Left cardiac atrium (tissue), 4 donors: ENCODE data around the gene TGM2. TPM values are rescaled to one million over a fixed set of nuclear protein-coding genes. Genes with fewer than 3 reads are reported as not detected.
A peak's percentile ranks its signal among the peaks of the same experiment; 100 is the strongest.

Experiments
- ATAC-seq, 2 donors: fragments of 200-7000 bp; cut with Tn5 transposase; one replicate each; pipeline ENCODE4 v1.9.1; 2020; ENCODE audit warnings: mild to moderate bottlenecking in 2 of 2, moderate library complexity in 2 of 2
- DNase-seq: peaks from one replicate; pipeline ENCODE4 v3.0.0-alpha.2; 2020
- intact Hi-C, 2 donors: fragments of 100-400 bp; cut with DNase I; formaldehyde crosslinking; loops; one replicate each; pipeline versions ENCODE4 v1.14.1 to v1.15.1; 2022 to 2023
- long read RNA-seq: library from polyadenylated mRNA; unstranded; transcript quantifications from one replicate; pipeline ENCODE4 v2.0.0, GENCODE V29; 2021
- total RNA-seq, 2 donors: library from RNA; stranded (reverse); fragmentation: NEBNext Ultra II Directional; extraction: Animal tissue kit (Norgen Biotek cat#: 25700); gene quantifications; one replicate each; pipeline ENCODE4 v1.2.1, GENCODE V29; 2021
- donor health status: DM: no; HTN: yes; CAD: no.
- donor health status: DM: no; HTN: yes; CAD: no; lungs with severe emphysema.
- donor health status: DM: yes; HTN: yes; CAD: no.
- donor health status: Dilated cardiomyopathy.

TGM2 gene
- total RNA-seq: 100 to 1,000 TPM; 383 to 695 TPM
- long read RNA-seq, full-length matches to known transcripts: 70 of 557 reads
- long read RNA-seq, partial matches to known transcripts: 463 of 557 reads
- long read RNA-seq, other reads (novel, unspliced or antisense): 24 of 557 reads

DNA sequence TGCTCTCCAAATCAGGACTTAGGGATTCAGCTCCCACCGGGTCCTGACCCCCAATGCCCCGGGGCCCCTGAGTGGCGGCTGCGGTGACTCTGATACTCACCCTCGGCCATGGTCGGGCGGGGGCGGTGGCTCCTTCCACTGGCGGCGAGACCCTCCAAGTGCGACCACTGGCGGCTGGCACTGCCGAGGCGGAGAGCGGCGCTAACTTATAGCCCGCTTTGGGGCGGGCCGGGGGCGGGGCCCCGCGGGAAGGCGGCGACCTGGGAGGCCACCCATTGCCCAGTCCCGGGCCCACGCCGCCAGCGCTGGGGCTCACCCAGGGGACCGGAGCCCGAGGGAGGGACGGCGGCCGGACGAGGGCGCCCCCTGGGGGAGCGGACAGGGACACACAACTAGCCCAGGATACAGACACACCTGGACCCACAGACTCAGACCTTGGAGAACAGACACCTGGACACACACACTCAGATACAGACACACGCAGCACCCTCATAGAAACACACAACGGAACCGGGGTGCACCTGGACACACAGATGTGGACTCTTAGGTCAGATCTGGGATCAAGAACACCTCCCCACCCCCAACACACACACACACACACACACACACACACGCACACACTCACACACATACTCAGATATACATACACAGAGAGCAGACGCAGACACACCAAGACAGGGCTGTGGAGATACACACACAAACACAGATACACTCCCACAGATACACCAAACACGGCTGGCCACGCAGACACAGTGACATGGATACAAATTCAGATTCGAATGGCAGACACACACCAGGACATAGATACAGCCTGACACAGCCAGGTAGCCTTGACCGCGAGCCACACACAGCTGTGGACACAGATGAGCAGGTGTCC, at the start of gene TGM2:
Gene TGM2, minus strand, starts transcription at position 182 of the 877 bp plus-strand sequence. Its CDS starts 72 bp downstream, at position 110.
- DNase-seq: peak; percentile 91
- intact Hi-C loops: loop anchor here (5.0 kb wide), 2 partner anchors 93 to 108 kb away; no protein-coding TSS in a partner anchor
- ATAC-seq: peak; percentile 87 to 90

DNA sequence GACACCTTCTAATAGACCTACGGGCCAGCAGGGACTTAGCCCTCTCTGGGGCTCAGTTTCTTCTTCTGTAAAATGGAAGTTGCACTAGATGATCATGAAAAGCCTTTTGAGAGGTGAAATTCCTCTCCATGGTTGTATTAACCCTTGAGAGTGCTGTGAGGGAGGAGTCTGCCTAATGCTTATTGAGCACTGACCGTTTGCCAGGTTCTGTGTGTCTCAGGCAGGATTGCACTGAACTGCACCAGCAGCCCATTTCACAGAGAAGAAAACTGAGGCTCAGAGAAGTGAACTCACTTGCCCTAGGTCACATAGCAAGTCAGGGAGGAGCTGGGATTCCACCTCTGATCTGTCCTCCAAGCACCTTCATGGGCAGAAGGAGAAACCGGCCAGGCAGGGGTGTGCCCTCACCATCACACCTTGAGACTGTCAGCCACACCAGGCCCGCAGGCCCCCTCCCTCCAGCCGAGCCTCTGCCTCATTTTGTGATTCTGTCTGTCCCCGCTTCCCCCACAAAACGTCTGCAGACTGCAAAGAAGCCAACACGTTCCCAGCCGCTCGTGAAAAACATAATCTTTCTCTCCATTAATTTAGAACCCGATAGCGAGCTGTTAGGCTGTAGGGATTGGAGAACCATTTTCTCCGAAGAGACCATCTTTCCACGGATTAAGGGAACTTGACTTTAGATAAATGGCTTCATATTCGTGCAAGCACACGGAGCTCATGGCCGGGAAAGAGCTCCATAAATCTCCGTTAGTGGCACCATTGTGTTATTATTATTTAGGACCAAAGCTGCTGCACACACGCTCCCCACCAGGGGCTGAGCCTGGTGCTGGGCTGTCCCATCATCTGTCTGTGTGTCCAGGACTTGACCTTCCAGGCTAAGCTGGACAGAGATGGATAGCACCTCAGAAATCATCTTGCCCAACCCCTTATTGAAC, 49.5 kb upstream of the TGM2 start:
- no peak for ATAC-seq
- peak; percentile 16 for DNase-seq
- intact Hi-C loops: loop anchor here (5.0 to 10.0 kb wide), 3 partner anchors 42 to 152 kb away; no protein-coding TSS in a partner anchor

DNA sequence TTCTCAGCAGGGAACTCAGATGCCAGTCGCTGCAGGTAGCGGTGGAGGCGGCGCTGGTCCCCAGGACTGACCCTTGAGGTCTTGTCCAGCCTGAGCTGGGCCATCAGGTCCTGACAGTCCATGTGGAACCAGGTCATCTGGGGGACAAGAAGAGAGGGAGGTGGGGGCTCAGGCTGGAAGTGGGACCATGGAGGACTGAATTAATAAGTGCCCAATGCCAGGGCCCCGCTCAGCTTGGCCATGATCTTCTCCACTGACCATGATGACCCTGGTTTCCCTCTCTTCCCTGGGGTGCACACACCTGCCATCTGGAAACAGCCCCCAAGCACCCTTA, 48.5 kb upstream of the TGM2 start:
- intact Hi-C loops: loop anchor here (5.0 to 10.0 kb wide), 2 partner anchors 41 to 79 kb away; no protein-coding TSS in a partner anchor
- ATAC-seq (no peak), DNase-seq (peak; percentile 10)

GRCh38 chr20:38212806-38213606, 47.9 kb upstream of the TGM2 start:
- peak; percentile 51 for DNase-seq

GRCh38 chr20:38211200-38212097, 46.4 kb upstream of the TGM2 start:
- peak; percentile 46 to 71 for ATAC-seq
- peak; percentile 31 for DNase-seq
- intact Hi-C loops: loop anchor here (5.0 to 10.0 kb wide), 2 partner anchors 39 to 77 kb away; no protein-coding TSS in a partner anchor

More at GRCh38 chr20:38212806-38213606, 47.9 kb upstream of the TGM2 start:
- ATAC-seq: peak in 1 of 2 donors; percentile 19
- intact Hi-C loops: loop anchor here (5.0 to 10.0 kb wide), 2 partner anchors 41 to 78 kb away; no protein-coding TSS in a partner anchor

DNA sequence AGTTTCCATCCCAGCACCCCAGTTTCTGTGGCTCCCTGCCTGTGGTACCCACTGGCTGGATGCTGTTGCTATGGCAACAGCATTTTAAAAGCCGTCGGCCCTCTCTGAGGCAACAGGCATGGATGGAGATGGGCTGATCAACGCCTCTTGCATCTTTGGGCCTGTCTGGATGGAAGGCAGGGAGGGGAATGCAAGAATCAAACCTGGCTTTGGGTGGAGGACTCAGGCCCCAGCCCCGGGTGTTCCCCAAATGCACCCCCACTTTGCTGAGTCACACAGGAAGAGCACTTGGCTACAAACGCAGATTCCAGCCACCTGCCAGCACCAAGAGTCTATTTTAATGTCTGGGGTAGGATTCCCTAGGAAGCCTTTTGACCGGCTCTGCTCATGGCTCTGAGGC, 45.7 kb upstream of the TGM2 start:
- intact Hi-C loops: loop anchor here (5.0 to 10.0 kb wide), 2 partner anchors 38 to 76 kb away; no protein-coding TSS in a partner anchor
- DNase-seq (peak; percentile 22), ATAC-seq (peak in 1 of 2 donors; percentile 18)

DNA sequence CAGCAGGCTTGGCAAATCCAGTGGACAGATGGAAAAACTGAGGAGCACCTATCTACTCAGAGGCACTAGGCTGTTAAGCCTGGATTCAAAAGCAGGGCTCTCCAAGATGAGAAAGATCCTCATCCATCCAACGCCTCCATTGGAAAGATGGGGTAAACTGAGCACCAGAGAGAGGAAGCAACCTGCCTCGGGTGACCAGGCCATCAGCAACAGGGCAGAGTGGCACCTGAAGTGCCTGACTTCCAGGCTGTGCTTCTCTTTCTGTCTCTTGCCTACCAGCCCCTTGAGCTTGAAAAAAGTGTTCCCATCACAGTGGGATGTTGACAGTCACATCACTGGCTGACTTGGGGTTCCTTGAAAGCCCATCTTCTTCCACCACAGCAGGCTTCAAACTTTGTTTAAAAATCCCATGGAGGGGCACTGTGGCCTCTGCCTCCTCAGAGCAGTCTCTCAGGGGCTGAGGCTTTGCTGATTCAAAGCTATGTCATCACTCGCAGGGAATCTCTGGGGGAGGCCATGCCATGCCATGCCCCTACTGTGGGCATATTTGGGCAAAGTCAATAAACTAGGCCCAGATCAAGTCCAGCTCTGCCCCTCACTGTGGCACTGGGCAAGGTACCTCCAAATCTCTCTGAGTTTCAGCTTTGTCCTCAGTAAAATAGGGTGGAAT, 44.8 kb upstream of the TGM2 start:
- intact Hi-C loops: loop anchor here (5.0 to 10.0 kb wide), 2 partner anchors 38 to 75 kb away; no protein-coding TSS in a partner anchor
- peak; percentile 3 for DNase-seq
- no peak for ATAC-seq

DNA sequence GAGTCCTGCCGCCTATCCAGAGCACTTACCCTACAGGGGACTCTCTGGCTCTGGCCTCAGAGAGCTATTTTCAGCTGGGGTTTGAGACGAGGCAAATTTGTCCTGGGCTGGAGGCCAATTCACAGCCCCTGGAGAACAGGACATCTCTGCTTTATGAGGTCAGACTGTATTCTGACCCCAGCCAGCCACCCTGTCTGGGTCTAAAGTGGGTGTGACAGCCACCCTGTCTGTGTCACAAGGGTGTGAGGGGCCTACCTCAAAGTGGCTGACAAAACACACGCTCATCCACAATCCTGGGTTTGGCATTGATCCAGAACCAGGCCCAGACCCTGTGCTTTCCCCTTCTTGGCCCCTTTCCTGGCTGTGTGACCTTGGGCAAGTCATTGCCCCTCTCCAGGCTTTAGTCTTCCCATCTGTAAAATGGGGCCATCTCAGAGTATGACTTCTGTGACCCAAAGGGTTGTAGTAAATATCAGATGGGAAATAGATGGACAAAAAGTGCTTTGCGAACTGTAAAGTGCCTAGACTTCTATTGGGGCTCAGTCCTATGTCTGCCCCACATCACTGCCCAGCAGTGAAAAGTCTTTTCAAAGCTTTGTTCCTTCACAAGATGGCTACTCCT, 44.1 kb upstream of the TGM2 start:
- peak; percentile 82 for DNase-seq
- intact Hi-C loops: no loop called here
- ATAC-seq: peak; percentile 78 to 85

GRCh38 chr20:38208523-38208922, 43.5 kb upstream of the TGM2 start:
- ATAC-seq: no peak
- intact Hi-C loops: no loop called here

DNA sequence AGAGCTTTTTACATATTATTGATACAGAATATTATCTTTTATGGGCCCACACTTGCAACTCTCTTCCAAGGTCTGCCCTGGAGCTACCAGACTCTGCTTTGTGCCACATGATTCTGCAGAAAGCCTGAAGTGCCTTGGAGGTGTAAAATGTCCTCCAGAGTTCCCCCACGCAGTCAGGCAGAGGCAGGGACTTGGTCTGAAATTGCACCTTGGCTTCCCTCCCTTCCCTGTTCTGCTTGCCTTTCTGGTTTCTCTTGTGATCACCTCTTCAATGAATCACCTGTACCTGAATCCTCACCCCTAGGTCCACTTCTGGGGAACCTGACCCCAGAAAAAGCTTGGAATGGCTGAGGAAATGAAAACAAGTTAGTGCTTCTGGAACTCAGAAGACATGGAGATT, 43.0 kb upstream of the TGM2 start:
- peak; percentile 11 for DNase-seq
- intact Hi-C loops: no loop called here

More at GRCh38 chr20:38208523-38208922, 43.5 kb upstream of the TGM2 start:
- DNase-seq: no peak

DNA sequence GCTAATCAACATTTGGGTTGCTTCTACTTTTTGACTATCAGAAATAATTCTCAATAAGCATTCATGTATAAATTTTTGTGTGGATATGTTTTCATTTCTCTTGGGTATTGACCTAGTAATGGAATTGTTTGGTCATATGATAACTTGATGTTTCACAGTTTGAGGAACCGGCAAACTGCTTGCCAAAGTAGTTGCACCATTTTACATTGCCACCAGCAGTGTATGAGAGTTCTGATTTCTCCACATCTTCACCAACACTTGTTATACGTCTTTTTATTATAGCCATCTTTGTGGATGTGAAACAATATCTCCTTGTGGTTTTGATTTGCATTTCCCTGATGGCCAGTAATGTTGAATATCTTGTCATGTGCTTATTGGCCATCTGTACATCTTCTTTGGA, 42.6 kb upstream of the TGM2 start:
- intact Hi-C loops: no loop called here
- no peak for DNase-seq
- ATAC-seq: no peak

More for the DNA sequence above, 43.0 kb upstream of the TGM2 start:
- ATAC-seq: no peak

DNA sequence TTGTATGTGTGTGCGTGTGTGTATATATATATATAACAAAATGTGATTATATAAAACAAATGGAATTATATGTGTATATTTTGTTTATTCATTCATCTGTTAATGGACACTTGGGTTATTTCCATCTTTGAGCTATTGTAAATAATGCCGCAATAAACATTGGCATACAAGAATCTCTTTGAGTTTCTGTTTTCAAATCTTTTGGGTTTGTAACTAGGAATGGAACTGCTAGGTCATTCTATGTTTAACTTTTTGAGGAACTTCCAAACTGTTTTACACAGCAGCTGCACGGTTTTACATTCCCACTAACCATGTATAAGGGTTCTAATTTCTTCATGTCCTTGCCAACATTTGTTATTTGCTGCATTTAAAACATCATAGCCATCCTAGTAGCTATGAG, 39.9 kb upstream of the TGM2 start:
- ATAC-seq: no peak
- DNase-seq: no peak
- intact Hi-C loops: no loop called here

DNA sequence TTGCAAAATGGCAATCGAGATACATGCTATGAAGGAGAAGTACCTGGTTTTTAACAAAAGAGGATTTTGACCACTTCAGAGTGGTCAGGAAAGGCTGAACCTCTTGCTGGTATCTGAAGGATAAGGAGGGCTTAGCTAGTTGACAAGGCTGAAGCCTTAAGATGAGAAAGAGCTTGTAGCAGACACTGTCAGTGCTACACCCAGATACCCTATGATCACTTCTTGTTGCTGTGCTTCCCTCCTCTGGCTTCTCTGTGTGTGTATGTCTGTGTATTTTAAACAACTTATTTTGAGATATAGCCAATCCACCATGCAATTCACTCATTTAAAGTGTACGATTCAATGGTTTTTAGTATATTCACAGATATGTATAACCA, 38.9 kb upstream of the TGM2 start:
- DNase-seq: no peak
- intact Hi-C loops: no loop called here
- no peak for ATAC-seq

DNA sequence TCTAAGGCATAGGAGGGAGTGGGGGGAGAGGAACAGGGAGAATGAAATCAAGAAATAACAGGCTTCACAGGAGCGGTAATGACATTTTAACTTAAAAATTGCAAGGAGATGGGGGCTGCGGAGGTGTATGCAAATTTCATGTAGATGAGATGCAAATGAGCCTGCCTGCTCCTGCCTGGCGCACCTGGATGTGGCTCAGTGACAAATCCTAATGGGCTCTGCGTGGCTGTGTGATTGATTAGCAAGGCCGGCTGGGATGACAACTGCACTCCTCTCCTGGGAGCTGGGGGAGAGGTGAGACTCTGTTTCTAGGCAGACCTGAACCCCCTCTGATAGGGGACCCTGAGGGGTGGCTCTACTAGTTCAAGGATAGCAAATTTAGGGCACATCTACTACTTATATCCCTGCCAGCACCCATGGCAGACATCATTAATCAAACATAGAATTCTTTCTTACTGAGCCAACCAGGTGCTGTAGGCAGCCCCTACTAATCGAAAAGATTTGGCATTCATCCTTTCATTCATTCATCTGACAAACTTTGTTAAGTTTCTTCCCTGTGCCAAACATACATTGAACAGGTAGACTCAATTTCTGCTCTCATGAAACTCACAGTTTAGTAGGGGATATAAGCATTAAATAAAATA, 38.4 kb upstream of the TGM2 start:
- DNase-seq: no peak
- intact Hi-C loops: no loop called here
- no peak for ATAC-seq

- intact Hi-C loops: no loop called here
- DNase-seq (no peak), ATAC-seq (no peak)
These were observed 37.9 kb upstream of the TGM2 start for GRCh38 chr20:38202982-38203293.
